Germinal center (tissue), 1 donor: ENCODE results near the gene PPRC1.
"Not testable (repeated sequence)": the region's sequence is repeated elsewhere in the genome, so short reads cannot be mapped to it uniquely, and the experiment has no call there.

Experiments
- DNase-seq: peaks from one replicate; pipeline ENCODE4 v3.0.0; 2012; ENCODE audit warnings: mixed read lengths, low spot score

PPRC1 gene

DNA sequence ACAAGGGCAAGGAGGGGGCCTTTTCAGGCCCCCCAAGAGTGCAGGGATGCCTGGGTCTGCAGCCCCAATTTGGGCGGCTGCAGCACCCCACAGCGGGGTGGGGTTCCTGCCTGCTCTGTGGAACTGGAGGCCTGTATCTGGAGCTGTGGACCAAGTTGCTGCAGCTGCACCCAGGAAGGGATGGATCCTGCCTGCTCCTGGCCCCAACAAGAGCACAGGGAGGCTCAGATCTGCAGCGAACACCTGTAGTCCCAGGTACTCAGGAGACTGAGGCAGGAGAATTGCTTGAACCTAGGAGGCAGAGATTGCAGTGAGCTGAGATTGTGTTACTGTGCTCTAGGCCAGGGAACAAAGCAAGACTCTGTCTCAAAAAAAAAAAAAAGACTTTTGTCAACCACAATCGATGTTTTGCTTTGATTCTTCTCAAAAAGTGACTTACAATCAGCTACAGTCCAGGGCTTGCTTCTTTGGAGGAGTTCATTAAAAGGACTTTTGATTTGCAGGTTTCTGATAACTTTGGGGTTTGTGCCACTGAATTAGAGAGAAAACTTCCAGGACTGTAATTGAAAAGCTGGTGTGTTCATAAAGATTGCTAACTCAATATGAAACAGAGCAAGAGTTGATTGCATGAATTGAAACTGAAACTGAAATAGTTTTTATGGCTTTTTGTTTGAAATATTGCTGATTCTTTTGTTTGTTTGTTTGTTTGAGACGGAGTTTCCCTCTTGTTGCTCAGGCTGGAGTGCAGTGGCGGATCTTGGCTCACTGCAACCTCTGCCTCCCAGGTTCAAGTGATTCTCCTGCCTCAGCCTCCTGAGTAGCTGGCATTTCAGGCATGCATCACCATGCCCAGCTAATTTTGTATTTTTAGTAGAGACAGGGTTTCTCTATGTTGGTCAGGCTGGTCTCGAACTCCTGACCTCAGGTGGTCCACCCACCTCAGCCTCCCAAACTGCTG lies 56.4 kb downstream of the PPRC1 start:
- not testable (repeated sequence) for DNase-seq

DNA sequence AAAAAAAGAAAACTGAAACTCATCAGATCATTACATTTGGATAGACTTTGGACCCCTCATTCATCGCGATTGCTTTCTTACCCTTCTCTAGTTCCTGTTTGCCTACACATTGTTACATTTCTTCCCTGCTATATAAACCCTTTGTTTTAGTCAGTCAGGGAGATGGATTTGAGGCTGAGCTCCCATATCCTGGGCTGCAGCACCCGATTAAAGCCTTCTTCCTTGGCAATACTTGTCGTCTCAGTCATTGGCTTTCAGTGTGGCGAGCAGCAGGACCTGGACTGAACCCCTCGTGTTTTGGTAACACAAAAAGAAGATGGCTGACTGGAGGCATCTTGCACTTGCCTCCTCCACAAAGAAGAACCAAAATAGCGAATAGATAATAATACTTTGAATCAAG lies 59.1 kb downstream of the PPRC1 start:
- DNase-seq = no peak

DNA sequence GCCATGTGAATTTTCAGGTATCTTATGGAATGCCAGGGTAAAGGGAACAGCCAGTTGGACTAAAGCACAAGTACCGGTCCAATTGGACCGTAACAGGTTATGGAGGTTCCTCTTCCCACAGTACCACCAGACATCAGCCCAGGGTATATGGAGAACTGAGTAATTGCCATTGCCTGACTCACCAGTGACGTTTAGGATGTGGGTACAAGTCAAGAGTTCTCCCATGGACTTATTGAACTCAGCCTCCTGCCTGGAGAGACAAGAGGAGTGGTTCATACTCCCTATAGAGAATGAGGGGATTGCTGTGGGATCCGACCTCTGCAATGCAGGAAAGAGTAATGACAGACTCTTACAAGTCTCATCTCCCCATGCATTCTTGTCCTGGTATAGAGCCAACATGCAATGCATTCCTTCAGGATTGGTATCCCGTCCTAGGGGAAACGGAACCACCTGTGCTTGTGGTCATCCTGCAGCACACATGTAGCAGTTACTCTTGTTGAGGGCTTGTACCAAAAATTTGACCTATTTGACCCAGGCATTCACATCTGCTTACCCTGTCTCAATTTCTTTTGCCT lies 62.5 kb downstream of the PPRC1 start:
- DNase-seq = no peak

DNA sequence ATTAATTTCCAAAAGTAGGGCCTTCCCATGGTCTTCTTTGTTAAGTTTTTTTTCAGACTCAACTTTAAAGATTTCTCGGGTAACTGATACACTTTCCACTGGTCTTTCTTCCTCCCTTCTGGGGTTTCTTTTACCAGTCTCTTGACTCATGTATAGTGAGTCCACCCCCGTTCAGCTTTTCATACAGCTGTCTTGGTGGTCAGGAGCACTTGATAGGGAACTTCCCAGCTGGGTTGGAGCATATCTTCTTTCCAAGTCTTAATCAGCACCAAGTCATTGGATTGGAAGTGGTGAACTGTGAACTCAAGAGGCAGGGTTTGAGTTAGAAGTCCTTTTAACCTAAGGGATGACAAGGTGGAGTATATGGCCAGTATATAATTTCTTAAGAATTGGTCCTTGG lies 64.1 kb downstream of the PPRC1 start:
- no peak for DNase-seq

DNA sequence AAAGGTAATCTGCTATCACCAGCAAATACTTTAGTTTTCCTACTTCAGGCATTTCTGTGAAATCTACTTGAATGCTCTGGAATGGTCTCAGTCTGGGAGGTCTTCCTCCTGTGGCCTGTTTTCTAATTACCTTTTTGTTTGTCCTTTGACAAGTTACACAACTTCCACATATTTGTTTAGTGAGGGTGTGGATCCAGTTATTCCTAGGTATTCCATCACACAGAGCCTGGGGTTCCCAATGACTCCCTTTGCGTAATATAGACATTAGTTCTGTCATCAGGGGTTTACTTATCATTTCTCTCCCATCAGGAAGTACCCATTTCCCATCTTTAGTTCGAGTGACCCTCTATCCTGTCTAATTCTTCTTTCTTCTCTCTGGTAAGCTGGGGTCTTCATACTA lies 65.2 kb downstream of the PPRC1 start:
- no peak for DNase-seq
